HepG2 (cell line): ENCODE results near the gene ST3GAL2. TPM values are rescaled to one million over a fixed set of nuclear protein-coding genes. Genes with fewer than 3 reads are reported as not detected.

Source experiments
- ATRX ChIP-seq: sonication (generic); formaldehyde crosslinking; IDR thresholded peaks from 2 replicates; pipeline ENCODE4 v1.4.0; 2020; ENCODE audit warnings: missing genetic modification reagents, borderline replicate concordance
- CBX1 ChIP-seq: IDR thresholded peaks from one replicate; pipeline ENCODE4 v1.6.1; 2016; ENCODE audit warnings: antibody characterized with exemption, low read depth
- FOXO1 ChIP-seq: sonication (generic); formaldehyde crosslinking; IDR thresholded peaks from 2 replicates; pipeline ENCODE4 v1.4.0; 2020; ENCODE audit warnings: missing genetic modification reagents
- KDM6A ChIP-seq: IDR thresholded peaks from 2 replicates; pipeline ENCODE4 v1.6.1; 2016; ENCODE audit warnings: low read depth
- NONO ChIP-seq, 2 experiments: fragments of 450-650 bp in 1 of 2; sonication (generic) in 1 of 2; formaldehyde crosslinking in 1 of 2; IDR thresholded peaks in 1 of 2; conservative IDR thresholded peaks in 1 of 2; 2 replicates each; pipeline versions ENCODE4 v1.6.1 to v1.8.0; 2017 to 2022; ENCODE audit warnings: mild to moderate bottlenecking in 1 of 2, missing genetic modification reagents in 1 of 2, moderate library complexity in 1 of 2
- RBM39 ChIP-seq: fragments of 200-400 bp; formaldehyde crosslinking; IDR thresholded peaks from one replicate; pipeline ENCODE4 v1.6.1; 2018; ENCODE audit warnings: antibody characterized with exemption, mild to moderate bottlenecking, low read depth, low read length; ENCODE audit not compliant: poor library complexity, severe bottlenecking
- SNRNP70 ChIP-seq: fragments of 200-400 bp; formaldehyde crosslinking; IDR thresholded peaks from 2 replicates; pipeline ENCODE4 v1.6.1; 2017; ENCODE audit warnings: mild to moderate bottlenecking, low read depth, low read length, moderate library complexity
- SP140L ChIP-seq: sonication (generic); formaldehyde crosslinking; IDR thresholded peaks from 2 replicates; pipeline ENCODE4 v1.4.0; 2020; ENCODE audit warnings: missing genetic modification reagents, borderline replicate concordance
- YEATS2 ChIP-seq: sonication (generic); formaldehyde crosslinking; IDR thresholded peaks from 2 replicates; pipeline ENCODE4 v1.4.0; 2020; ENCODE audit warnings: missing genetic modification reagents, borderline replicate concordance
- ZBTB25 ChIP-seq: IDR thresholded peaks from 2 replicates; pipeline ENCODE4 v1.6.1; 2018; ENCODE audit warnings: missing genetic modification reagents
- ZBTB34 ChIP-seq: sonication (generic); formaldehyde crosslinking; IDR thresholded peaks from 2 replicates; pipeline ENCODE4 v1.8.0; 2022; ENCODE audit warnings: mild to moderate bottlenecking, missing genetic modification reagents
- ZNF333 ChIP-seq: sonication (generic); formaldehyde crosslinking; IDR thresholded peaks from 2 replicates; pipeline ENCODE4 v1.4.0; 2020; ENCODE audit warnings: mild to moderate bottlenecking, missing genetic modification reagents, borderline replicate concordance
- ZNF709 ChIP-seq: sonication (generic); formaldehyde crosslinking; IDR thresholded peaks from 2 replicates; pipeline ENCODE4 v1.5.0; 2020; ENCODE audit warnings: mild to moderate bottlenecking, missing genetic modification reagents
- polyA plus RNA-seq, 8 experiments: library from polyadenylated mRNA; depleted of rRNA in 3 of 8; stranded (reverse) in 7 of 8; unstranded in 1 of 8; fragments of >200 nt; fragmentation: Illumina TruSeq in 4 of 8; extraction: Trizol in 4 of 8; gene quantifications; 2 replicates each; pipeline versions ENCODE4 v1.2.1 to v1.2.3, GENCODE V29; 2011 to 2016; ENCODE audit warnings: low read depth in 4 of 8, missing spikeins in 1 of 8, mixed read lengths in 1 of 8; ENCODE audit not compliant: insufficient read depth in 1 of 8
- total RNA-seq, 5 experiments: library from RNA; depleted of rRNA; stranded (reverse); fragments of >200 nt; fragmentation: Illumina TruSeq; extraction: Trizol; gene quantifications; 2 replicates each; pipeline ENCODE4 v1.2.3, GENCODE V29; 2016; ENCODE audit warnings: low read depth in 1 of 5
- TF ChIP-seq, protein P1 (sequence below): sonication (generic); formaldehyde crosslinking; IDR thresholded peaks from 2 replicates; pipeline ENCODE4 v1.8.1; 2023; ENCODE audit warnings: missing genetic modification reagents, mild to moderate bottlenecking, borderline replicate concordance
- TF ChIP-seq, protein P2 (sequence below): sonication (generic); formaldehyde crosslinking; IDR thresholded peaks from 2 replicates; pipeline ENCODE4 v1.4.0; 2020; ENCODE audit warnings: missing genetic modification reagents; ENCODE audit errors: not compliant biosample characterization
- TF ChIP-seq, protein P3 (sequence below): sonication (generic); formaldehyde crosslinking; conservative IDR thresholded peaks from 2 replicates; pipeline ENCODE4 v1.8.1; 2023; ENCODE audit warnings: missing genetic modification reagents
- TF ChIP-seq, protein P4 (sequence below): sonication (generic); formaldehyde crosslinking; IDR thresholded peaks from 2 replicates; pipeline ENCODE4 v1.4.0; 2020; ENCODE audit warnings: missing genetic modification reagents

The ST3GAL2 gene
- total and polyA plus RNA-seq, 2 of the 13 experiments (the other 11 are each of a cell fraction or from before 2014, with no cell fraction given) = 16.3 to 24.9 TPM

- TF ChIP-seq, protein P1, sequence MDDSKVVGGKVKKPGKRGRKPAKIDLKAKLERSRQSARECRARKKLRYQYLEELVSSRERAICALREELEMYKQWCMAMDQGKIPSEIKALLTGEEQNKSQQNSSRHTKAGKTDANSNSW (CRISPR knock-in tag) = peak; percentile 81; the same call in 1 of the 2 replicates
- TF ChIP-seq NONO (IDR thresholded peaks at IDR 0.05) = no peak
- TF ChIP-seq NONO (CRISPR knock-in tag; conservative IDR thresholded peaks at IDR 0.05) = peak; percentile 81; the same call in 1 of the 2 replicates
- peak; percentile 99; the same call in 1 of the 2 replicates for TF ChIP-seq ZNF333 (CRISPR knock-in tag)
- TF ChIP-seq, protein P2, sequence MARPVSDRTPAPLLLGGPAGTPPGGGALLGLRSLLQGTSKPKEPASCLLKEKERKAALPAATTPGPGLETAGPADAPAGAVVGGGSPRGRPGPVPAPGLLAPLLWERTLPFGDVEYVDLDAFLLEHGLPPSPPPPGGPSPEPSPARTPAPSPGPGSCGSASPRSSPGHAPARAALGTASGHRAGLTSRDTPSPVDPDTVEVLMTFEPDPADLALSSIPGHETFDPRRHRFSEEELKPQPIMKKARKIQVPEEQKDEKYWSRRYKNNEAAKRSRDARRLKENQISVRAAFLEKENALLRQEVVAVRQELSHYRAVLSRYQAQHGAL (CRISPR knock-in tag) = no peak
- peak; percentile 90; the same call in 1 of the 2 replicates for TF ChIP-seq ZNF709
- no peak for TF ChIP-seq CBX1
- TF ChIP-seq FOXO1 (CRISPR knock-in tag) = peak; percentile 43; the same call in 1 of the 2 replicates
- peak; percentile 93; the same call in 1 of the 2 replicates for TF ChIP-seq SP140L (CRISPR knock-in tag)
- TF ChIP-seq ATRX (CRISPR knock-in tag) = no peak
- no peak for TF ChIP-seq SNRNP70
- TF ChIP-seq RBM39 = peak; percentile 32
- TF ChIP-seq, protein P3, sequence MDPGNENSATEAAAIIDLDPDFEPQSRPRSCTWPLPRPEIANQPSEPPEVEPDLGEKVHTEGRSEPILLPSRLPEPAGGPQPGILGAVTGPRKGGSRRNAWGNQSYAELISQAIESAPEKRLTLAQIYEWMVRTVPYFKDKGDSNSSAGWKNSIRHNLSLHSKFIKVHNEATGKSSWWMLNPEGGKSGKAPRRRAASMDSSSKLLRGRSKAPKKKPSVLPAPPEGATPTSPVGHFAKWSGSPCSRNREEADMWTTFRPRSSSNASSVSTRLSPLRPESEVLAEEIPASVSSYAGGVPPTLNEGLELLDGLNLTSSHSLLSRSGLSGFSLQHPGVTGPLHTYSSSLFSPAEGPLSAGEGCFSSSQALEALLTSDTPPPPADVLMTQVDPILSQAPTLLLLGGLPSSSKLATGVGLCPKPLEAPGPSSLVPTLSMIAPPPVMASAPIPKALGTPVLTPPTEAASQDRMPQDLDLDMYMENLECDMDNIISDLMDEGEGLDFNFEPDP (CRISPR knock-in tag) = no peak
- TF ChIP-seq ZBTB25 (CRISPR knock-in tag) = peak; percentile 93; the same call in 1 of the 2 replicates
- TF ChIP-seq YEATS2 = peak; percentile 86
- no peak for TF ChIP-seq KDM6A (CRISPR knock-in tag)
- peak; percentile 62; the same call in 1 of the 2 replicates for TF ChIP-seq ZBTB34 (CRISPR knock-in tag)
- TF ChIP-seq, protein P4, sequence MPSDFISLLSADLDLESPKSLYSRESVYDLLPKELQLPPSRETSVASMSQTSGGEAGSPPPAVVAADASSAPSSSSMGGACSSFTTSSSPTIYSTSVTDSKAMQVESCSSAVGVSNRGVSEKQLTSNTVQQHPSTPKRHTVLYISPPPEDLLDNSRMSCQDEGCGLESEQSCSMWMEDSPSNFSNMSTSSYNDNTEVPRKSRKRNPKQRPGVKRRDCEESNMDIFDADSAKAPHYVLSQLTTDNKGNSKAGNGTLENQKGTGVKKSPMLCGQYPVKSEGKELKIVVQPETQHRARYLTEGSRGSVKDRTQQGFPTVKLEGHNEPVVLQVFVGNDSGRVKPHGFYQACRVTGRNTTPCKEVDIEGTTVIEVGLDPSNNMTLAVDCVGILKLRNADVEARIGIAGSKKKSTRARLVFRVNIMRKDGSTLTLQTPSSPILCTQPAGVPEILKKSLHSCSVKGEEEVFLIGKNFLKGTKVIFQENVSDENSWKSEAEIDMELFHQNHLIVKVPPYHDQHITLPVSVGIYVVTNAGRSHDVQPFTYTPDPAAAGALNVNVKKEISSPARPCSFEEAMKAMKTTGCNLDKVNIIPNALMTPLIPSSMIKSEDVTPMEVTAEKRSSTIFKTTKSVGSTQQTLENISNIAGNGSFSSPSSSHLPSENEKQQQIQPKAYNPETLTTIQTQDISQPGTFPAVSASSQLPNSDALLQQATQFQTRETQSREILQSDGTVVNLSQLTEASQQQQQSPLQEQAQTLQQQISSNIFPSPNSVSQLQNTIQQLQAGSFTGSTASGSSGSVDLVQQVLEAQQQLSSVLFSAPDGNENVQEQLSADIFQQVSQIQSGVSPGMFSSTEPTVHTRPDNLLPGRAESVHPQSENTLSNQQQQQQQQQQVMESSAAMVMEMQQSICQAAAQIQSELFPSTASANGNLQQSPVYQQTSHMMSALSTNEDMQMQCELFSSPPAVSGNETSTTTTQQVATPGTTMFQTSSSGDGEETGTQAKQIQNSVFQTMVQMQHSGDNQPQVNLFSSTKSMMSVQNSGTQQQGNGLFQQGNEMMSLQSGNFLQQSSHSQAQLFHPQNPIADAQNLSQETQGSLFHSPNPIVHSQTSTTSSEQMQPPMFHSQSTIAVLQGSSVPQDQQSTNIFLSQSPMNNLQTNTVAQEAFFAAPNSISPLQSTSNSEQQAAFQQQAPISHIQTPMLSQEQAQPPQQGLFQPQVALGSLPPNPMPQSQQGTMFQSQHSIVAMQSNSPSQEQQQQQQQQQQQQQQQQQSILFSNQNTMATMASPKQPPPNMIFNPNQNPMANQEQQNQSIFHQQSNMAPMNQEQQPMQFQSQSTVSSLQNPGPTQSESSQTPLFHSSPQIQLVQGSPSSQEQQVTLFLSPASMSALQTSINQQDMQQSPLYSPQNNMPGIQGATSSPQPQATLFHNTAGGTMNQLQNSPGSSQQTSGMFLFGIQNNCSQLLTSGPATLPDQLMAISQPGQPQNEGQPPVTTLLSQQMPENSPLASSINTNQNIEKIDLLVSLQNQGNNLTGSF = peak; percentile 93
Observed at GRCh38 chr16:70454222-70455034, 15.5 kb upstream of the ST3GAL2 start, which contains the start of gene FCSK (continued).
